Spleen (tissue), 11 donors: ENCODE results near the gene DPPA3. TPM values are rescaled to one million over a fixed set of nuclear protein-coding genes. Genes with fewer than 3 reads are reported as not detected.

Experiments
- DNase-seq: peaks from one replicate; pipeline ENCODE4 v3.0.0-alpha.2; 2020
- H3K27ac ChIP-seq, 8 donors: fragments of 200-600 bp; sonication (generic) in 7 of 8; 1 replicate in 4 of 8; 2 replicates in 4 of 8; pipeline versions ENCODE4 v1.5.0 to v1.8.0; 2016 to 2021; ENCODE audit warnings: inconsistent platforms in 4 of 8, mild to moderate bottlenecking in 4 of 8, moderate library complexity in 1 of 8
- H3K27me3 ChIP-seq, 7 donors: fragments of 200-600 bp; sonication (generic) in 6 of 7; replicated peaks in 1 of 7; 1 replicate in 4 of 7; 2 replicates in 3 of 7; pipeline versions ENCODE4 v1.5.0 to v1.8.0; 2016 to 2021; ENCODE audit warnings: inconsistent platforms in 3 of 7, mild to moderate bottlenecking in 1 of 7
- H3K36me3 ChIP-seq, 6 donors: fragments of 200-600 bp; sonication (generic) in 5 of 6; 1 replicate in 4 of 6; 2 replicates in 2 of 6; pipeline versions ENCODE4 v1.5.0 to v1.8.0; 2016 to 2021; ENCODE audit warnings: inconsistent platforms in 2 of 6
- H3K4me1 ChIP-seq, 6 donors: fragments of 200-600 bp; sonication (generic) in 5 of 6; 1 replicate in 3 of 6; 2 replicates in 3 of 6; pipeline versions ENCODE4 v1.5.0 to v1.8.0; 2016 to 2021; ENCODE audit warnings: inconsistent platforms in 3 of 6
- H3K4me3 ChIP-seq, 8 donors: fragments of 200-600 bp; sonication (generic) in 7 of 8; 1 replicate in 4 of 8; 2 replicates in 4 of 8; pipeline versions ENCODE4 v1.5.0 to v1.8.0; 2016 to 2021; ENCODE audit warnings: inconsistent platforms in 4 of 8, mild to moderate bottlenecking in 4 of 8, moderate library complexity in 2 of 8
- H3K9me3 ChIP-seq, 8 donors: fragments of 200-600 bp; sonication (generic) in 7 of 8; 1 replicate in 4 of 8; 2 replicates in 4 of 8; pipeline versions ENCODE4 v1.5.0 to v1.8.0; 2016 to 2021; ENCODE audit warnings: inconsistent platforms in 4 of 8
- CTCF ChIP-seq, 11 experiments: fragments of 200-600 bp in 7 of 11; fragments of 450-650 bp in 4 of 11; sonication (generic) in 4 of 11; IDR thresholded peaks in 8 of 11; conservative IDR thresholded peaks in 3 of 11; 1 replicate in 7 of 11; 2 replicates in 4 of 11; pipeline versions ENCODE4 v1.4.0 to v1.8.0; 2016 to 2021; ENCODE audit warnings: antibody characterized with exemption in 11 of 11, inconsistent platforms in 4 of 11, mild to moderate bottlenecking in 1 of 11
- POLR2A ChIP-seq, 3 donors: fragments of 450-650 bp; IDR thresholded peaks; one replicate each; pipeline ENCODE4 v1.5.1; 2017; ENCODE audit warnings: antibody characterized with exemption in 3 of 3, mild to moderate bottlenecking in 1 of 3
- POLR2AphosphoS5 ChIP-seq, 3 donors: sonication (generic); formaldehyde crosslinking; IDR thresholded peaks; one replicate each; pipeline ENCODE4 v1.5.1; 2017; ENCODE audit warnings: antibody characterized with exemption in 3 of 3
- WGBS, 5 donors: extraction: QIAGEN DNeasy Blood & Tissue Kit in 3 of 5; methylation state at CpG; one replicate each; pipeline versions ENCODE4 v1.1.5 to v1.1.7; 2013 to 2018; 5-methylcytosine and 5-hydroxymethylcytosine counted together
- intact Hi-C: fragments of 100-400 bp; cut with DNase I; formaldehyde crosslinking; loops from one replicate; pipeline ENCODE4 v1.15.0; 2023; ENCODE audit warnings: low total_unique reads
- polyA plus RNA-seq, 3 donors: library from polyadenylated mRNA; stranded (reverse); fragments of 200-250 nt; gene quantifications; one replicate each; pipeline ENCODE4 v1.2.1, GENCODE V29; 2013
- total RNA-seq, 7 donors: library from RNA; depleted of rRNA in 3 of 7; stranded (reverse); fragments of >200 nt in 3 of 7; fragmentation: NEBNext Ultra II Directional in 4 of 7; extraction: Animal tissue kit (Norgen Biotek cat#: 25700) in 4 of 7; gene quantifications; one replicate each; pipeline versions ENCODE4 v1.1.0 to v1.2.1, GENCODE V29; 2016 to 2021
- donor health status: healthy with polysubstance abuse.
- donor health status: DM: no; HTN: no; CAD: no; lungs with moderate emphysema.
- donor health status: DM: no; HTN: no; CAD: no.
- donor health status: Bipolar disorder and iron deficiency.
- donor health status: healthy.
- donor health status: DM: no; HTN: no; CAD: no.
- donor health status: DM: yes; HTN: yes; CAD: no.

The DPPA3 gene
- total and polyA plus RNA-seq, 10 donors, result not detected

GRCh38 chr12:7712841-7713442 lies 1.7 kb downstream of the DPPA3 start:
- intact Hi-C loops, result no loop called here
- WGBS, 5 donors, result 92 to 96% (median 93%) methylated on average over 23 to 28 of the region's 28 CpGs
- Histone ChIP-seq H3K4me1 (no peaks in the 10 kb centered on the region), H3K27ac (no peak overlapping the region), H3K27me3 (peaks cover 0 to 18% (median 0%) of the 10 kb centered on the region in 7 donors), H3K9me3 (no peaks in the 10 kb centered on the region), H3K4me3 (no peak overlapping the region), H3K36me3 (no peaks in the 10 kb centered on the region)
- DNase-seq, result no peak
- TF ChIP-seq CTCF (IDR thresholded peaks at IDR 0.05 in 8 of 11, conservative IDR thresholded peaks at IDR 0.05 in 3 of 11) (no peak), POLR2AphosphoS5 (IDR thresholded peaks at IDR 0.05) (no peak)

- Histone ChIP-seq H3K4me3 (no peak overlapping the region), H3K9me3 (no peaks in the 10 kb centered on the region), H3K36me3 (no peaks in the 10 kb centered on the region), H3K27ac (no peak overlapping the region), H3K27me3 (peaks cover 0 to 36% (median 0%) of the 10 kb centered on the region in 7 donors), H3K4me1 (no peaks in the 10 kb centered on the region)
- no peak for TF ChIP-seq POLR2A (IDR thresholded peaks at IDR 0.05)
- peak in 1 of 11 experiments; percentile 23 for TF ChIP-seq CTCF (IDR thresholded peaks at IDR 0.05 in 8 of 11, conservative IDR thresholded peaks at IDR 0.05 in 3 of 11)
- no peak for DNase-seq
- intact Hi-C loops, result no loop called here
- WGBS, 5 donors, result 18 to 29% (median 22%) methylated on average over 5 of the region's 5 CpGs
Observed at GRCh38 chr12:7716381-7716780, 5.1 kb downstream of the DPPA3 start.

GRCh38 chr12:7719946-7720730 lies 8.9 kb downstream of the DPPA3 start:
- no peak overlapping the region for H3K27ac ChIP-seq
- H3K4me1 ChIP-seq, result no peaks in the 10 kb centered on the region
- no peak overlapping the region for H3K4me3 ChIP-seq
- WGBS, 5 donors, result 61 to 82% (median 68%) methylated on average over 15 of the region's 15 CpGs
- intact Hi-C loops, result no loop called here
- no peak for DNase-seq
- H3K9me3 ChIP-seq, result no peaks in the 10 kb centered on the region
- TF ChIP-seq POLR2AphosphoS5 (IDR thresholded peaks at IDR 0.05) (no peak), POLR2A (IDR thresholded peaks at IDR 0.05) (no peak), CTCF (IDR thresholded peaks at IDR 0.05 in 8 of 11, conservative IDR thresholded peaks at IDR 0.05 in 3 of 11) (no peak)
- peaks cover 0 to 45% (median 0%) of the 10 kb centered on the region in 7 donors for H3K27me3 ChIP-seq
- no peaks in the 10 kb centered on the region for H3K36me3 ChIP-seq

GRCh38 chr12:7723926-7724325 lies 12.7 kb downstream of the DPPA3 start:
- no peaks in the 10 kb centered on the region for H3K4me1 ChIP-seq
- intact Hi-C loops, result no loop called here
- H3K27me3 ChIP-seq, result peaks cover 0 to 64% (median 0%) of the 10 kb centered on the region in 7 donors
- WGBS, 5 donors, result 56 to 100% (median 86%) methylated on average over 3 of the region's 3 CpGs
- H3K27ac ChIP-seq, result no peak overlapping the region
- no peak overlapping the region for H3K4me3 ChIP-seq
- no peak for DNase-seq
- H3K36me3 ChIP-seq, result no peaks in the 10 kb centered on the region
- H3K9me3 ChIP-seq, result peaks cover 0 to 4% (median 0%) of the 10 kb centered on the region in 8 donors
- no peak for TF ChIP-seq POLR2A (IDR thresholded peaks at IDR 0.05)
- TF ChIP-seq POLR2AphosphoS5 (IDR thresholded peaks at IDR 0.05), result no peak
- TF ChIP-seq CTCF (IDR thresholded peaks at IDR 0.05 in 8 of 11, conservative IDR thresholded peaks at IDR 0.05 in 3 of 11), result no peak
